Activated gamma-delta T cell treated with anti-CD3 and anti-CD28 coated beads, Interleukin-2, amount 50 U/mL, for 16 hours (primary cell): ENCODE data around the gene STOX1.
"Not testable (repeated sequence)": the region's sequence is repeated elsewhere in the genome, so short reads cannot be mapped to it uniquely, and the experiment has no call there.

Source experiments
- DNase-seq: peaks from one replicate; pipeline ENCODE4 v3.0.0-alpha.2; 2020; ENCODE audit warnings: low read depth

Gene STOX1

DNA sequence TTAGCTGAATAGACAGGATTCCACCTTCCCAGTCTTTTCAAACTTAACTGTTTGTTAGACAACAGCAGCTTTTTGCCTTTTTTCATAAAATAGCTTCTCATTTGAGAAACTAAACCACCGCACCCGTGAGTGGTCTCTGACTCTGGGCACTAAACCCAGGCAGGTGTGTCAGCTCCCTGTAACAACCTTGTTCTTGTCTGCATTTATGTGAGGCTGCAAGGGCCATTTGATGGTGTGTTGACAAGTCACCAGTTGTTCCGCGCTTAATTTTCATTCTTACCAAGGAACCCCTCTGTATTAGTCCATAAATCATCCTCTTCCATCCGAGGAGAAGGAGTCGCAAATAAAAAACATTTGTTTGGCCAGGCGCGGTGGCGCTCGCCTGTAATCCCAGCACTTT is 1.5 kb downstream of the STOX1 start:
- DNase-seq: no peak

- DNase-seq: no peak
Observed at GRCh38 chr10:68829521-68829920, 2.2 kb downstream of the STOX1 start.

DNA sequence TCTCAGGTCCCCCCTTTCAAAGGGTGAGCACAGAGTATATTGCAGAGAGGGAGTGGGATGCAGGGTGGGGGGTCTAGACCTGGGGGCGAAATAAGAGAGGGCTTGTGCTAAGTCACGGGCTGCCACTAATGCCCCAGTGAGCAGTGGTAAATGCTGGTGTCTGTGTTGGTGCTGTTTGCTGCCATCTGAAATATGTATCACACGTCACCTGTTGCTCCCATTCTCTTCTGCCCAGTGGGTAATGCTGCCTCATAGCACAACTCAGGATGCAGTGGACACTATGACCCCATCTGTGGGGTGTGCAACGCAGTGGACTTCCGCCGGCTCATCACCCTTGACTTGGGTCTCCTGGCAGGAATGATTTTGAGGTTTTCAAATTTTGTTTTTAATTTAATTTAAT is 2.6 kb downstream of the STOX1 start:
- DNase-seq: no peak

GRCh38 chr10:68831961-68832455 is 4.7 kb downstream of the STOX1 start:
- DNase-seq: no peak

DNA sequence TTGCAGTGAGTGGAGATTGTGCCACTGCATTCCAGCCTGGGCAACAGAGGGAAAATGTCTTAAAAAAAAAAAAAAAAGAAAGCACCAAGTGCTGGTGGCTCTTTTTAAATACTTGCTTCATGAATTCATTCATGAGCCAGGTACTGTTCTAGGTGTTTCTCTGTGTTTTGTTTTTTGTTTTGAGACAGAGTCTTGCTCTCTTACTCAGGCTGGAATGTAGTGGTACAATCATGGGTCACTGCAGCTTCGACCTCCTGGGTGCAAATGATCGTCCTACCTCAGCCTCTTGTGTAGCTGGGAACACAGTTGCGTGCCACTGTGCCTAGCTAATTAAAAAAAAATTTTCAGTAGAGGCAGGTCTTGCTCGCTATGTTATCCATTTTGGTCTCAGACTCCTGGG is 5.3 kb downstream of the STOX1 start:
- no peak for DNase-seq

- DNase-seq: no peak
Observed at GRCh38 chr10:68837626-68838322, 10.4 kb downstream of the STOX1 start.

- DNase-seq: not testable (repeated sequence)
Observed at GRCh38 chr10:68840650-68841049, 13.3 kb downstream of the STOX1 start.

- no peak for DNase-seq
Observed at GRCh38 chr10:68848281-68848680, 20.9 kb downstream of the STOX1 start.

DNA sequence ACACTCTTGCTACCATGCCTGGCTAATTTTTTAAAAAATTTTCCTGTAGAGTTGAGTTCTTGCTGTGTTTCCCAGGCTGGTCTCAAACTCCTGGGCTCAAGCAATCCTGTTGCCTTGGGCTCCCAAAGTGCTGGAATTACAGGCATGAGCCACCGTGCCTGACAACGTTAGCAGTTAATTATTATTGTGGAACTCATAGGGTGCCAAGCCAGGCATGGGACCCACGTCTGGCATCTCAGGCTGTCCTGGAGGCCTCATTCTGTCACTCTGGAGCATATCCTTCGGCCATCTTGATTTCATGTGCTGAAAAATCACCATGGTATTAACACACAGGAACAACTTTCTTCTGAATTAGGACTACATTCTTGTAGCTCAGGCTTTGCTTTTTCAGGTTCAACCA is 21.5 kb downstream of the STOX1 start:
- no peak for DNase-seq

- no peak for DNase-seq
Observed at GRCh38 chr10:68856352-68856751, 29.0 kb downstream of the STOX1 start.

DNA sequence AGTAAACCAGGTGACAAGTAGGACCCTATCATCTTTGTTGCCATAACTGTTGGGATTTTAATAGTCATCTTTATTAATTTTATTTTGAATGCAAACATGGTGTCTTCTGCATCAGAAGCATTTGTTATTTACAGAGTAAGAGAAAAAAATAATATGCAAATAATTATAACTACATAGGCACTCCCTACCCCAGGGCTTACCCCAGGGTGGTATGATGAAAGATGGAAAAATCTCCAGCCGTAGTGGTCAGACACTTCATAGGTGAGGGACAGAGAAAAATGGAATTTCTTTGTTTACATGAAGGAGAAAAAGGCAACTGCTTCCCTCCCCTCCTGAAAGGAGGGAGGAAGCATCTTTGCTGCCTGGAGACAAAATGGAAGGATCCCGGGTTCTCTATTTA is 29.7 kb downstream of the STOX1 start:
- DNase-seq: no peak

- DNase-seq: no peak
Observed at GRCh38 chr10:68861253-68861652, 33.9 kb downstream of the STOX1 start.

GRCh38 chr10:68864611-68865010 is 37.3 kb downstream of the STOX1 start:
- DNase-seq: no peak

DNA sequence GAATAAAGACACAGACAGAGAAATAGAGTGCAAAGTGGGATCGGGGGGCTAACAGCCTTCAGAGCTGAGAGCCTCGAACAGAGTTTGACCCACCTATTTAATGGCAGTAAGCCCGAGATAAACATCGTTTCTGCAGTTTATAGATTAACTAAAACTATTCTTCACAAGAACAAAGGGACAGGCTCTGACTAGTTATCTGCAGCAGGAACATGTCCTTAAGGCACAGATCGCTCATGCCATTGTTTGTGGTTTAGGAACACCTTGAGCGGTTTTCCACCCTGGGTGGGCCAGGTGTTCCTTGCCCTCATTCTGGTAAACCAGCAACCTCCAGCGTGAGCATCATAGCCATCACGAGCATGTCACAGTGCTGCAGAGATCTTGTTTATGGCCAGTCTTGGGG is 40.8 kb downstream of the STOX1 start:
- DNase-seq: not testable (repeated sequence)

DNA sequence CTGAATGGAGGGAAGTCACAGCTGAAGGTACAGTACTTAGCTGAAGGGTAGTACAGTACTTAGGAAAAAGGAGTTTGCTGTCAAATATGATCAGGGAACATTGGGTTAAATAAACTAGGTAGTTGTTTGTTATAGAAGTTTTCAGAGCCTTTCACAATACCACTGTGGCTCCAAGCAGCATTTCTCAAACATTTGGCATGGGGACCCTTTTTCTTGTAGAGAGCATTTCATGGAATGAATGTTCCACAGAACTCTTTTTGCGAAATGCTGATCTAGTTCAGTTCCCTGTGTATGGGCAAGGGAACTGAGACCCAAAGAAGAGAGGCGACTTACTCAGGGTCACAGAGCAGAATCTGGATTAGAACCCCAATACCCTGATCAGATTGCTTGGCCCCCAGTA is 42.3 kb downstream of the STOX1 start:
- DNase-seq: no peak

GRCh38 chr10:68870061-68870460 is 42.7 kb downstream of the STOX1 start:
- no peak for DNase-seq

GRCh38 chr10:68870545-68871104 is 43.3 kb downstream of the STOX1 start:
- DNase-seq: no peak

DNA sequence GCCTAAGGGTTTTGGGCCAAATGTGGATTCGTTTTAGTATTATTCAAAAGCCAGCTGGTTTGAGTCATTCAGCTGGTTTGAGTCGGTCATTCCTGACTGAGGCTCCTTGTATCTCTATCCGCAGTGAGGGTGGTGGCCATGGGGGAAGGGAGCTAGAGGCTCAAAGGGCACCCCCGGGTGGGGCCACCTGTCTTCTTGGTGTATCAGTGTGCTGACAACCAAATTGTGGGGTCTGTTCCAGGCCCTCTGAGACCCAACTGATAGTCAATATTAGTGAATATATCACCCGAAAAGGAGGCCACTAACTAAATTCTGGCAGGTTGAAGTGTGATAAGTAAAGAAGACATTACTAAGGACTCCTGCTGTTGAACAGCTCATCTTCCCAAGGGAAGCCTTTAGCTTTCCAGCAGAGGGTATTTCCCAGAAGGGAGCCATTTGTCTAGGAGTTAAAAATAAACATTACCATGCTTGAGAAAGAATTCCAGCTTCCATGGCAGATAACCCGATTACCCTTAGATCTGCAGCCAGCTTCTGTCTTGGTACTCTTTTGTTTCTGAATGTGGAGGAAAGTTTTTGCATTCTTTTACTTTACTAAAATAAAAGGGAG is 43.9 kb downstream of the STOX1 start:
- no peak for DNase-seq

- no peak for DNase-seq
Observed at GRCh38 chr10:68871731-68872342, 44.5 kb downstream of the STOX1 start.

DNA sequence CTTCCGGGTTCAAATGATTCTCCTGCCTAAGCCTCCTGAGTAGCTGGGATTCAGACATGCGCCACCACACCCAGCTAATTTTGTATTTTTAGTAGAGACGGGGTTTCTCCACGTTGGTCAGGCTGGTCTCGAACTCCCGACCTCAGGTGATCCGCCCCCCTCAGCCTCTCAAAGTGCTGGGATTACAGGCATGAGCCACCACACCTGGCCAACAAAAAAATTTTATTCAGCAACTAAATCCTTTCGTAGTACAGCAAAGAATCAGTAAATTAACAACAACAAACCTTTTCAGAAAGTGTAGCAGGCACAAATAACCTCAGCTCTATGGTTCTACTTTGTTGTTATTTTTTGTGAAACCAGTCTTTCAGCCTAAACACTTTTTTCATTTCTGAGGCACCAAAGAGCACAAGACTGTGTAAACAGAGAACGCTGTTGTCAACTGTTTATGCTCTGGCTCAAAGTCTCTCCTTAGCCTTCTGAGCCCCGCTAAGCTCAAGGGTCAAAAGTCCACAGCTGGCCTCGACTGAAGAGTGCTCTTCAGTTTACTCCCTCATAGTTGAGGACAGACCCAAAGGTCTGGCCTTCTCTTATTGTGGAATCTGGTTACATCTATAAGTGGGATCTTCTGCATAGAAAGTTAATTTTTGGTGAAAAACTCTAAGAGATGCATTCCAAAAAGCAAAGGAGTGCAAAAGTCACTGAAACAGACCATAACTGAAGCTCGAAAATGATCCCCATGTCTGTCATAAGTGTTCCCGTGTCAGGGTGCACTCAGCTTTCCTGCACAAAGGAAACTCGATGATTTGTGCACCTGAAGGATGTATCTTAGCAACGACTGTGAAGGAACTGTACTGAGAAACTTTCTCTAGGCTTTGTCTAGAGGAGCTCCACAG is 49.2 kb downstream of the STOX1 start:
- no peak for DNase-seq

DNA sequence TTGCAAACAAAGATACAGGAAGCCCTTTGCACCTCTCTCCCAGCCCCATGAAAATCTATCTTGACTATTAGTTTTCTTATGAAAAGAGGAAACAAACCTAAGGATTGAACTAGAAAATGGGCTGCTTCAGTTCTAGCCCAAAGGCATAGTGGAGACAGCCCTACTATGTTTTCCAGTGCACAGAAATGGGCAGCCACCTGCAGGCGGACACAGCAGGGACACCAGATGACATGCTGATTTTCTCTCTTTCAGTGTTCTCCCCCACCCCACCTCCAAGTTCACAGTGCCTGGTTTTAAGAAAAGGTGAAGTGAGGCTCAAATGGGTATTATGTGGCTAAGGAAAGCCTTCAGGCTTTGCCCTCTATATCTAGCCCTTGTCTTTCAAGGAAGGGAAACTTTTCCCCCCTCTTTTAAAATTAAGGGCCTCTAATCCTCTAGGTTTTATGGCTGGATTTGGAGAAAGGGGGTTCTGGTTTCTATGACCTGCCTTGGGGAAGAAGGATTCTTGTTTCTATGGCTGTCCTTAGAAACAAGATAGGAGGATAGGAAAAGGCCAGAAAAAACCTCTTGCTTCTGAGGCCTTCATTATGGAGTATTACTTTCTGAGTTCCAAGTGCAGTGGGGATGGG is 50.3 kb downstream of the STOX1 start:
- no peak for DNase-seq

- DNase-seq: no peak
Observed at GRCh38 chr10:68878496-68878895, 51.2 kb downstream of the STOX1 start.
